HEK293T (cell line): ENCODE measurements around the gene HAO1.

Source experiments
- BHLHE40 ChIP-seq: fragments of 450-650 bp; IDR thresholded peaks from 2 replicates; pipeline ENCODE4 v1.6.1; 2016; ENCODE audit warnings: mild to moderate bottlenecking, moderate library complexity, borderline replicate concordance
- ELF4 ChIP-seq: fragments of 450-650 bp; IDR thresholded peaks from 2 replicates; pipeline ENCODE4 v1.6.1; 2017; ENCODE audit warnings: antibody characterized with exemption
- FOXK2 ChIP-seq: fragments of 450-650 bp; IDR thresholded peaks from 2 replicates; pipeline ENCODE4 v1.6.1; 2016; ENCODE audit warnings: mild to moderate bottlenecking
- HDGF ChIP-seq: fragments of 450-650 bp; IDR thresholded peaks from 2 replicates; pipeline ENCODE4 v1.6.1; 2017; ENCODE audit warnings: antibody characterized with exemption, borderline replicate concordance
- LEF1 ChIP-seq: fragments of 450-650 bp; IDR thresholded peaks from 2 replicates; pipeline ENCODE4 v1.6.1; 2017; ENCODE audit warnings: mild to moderate bottlenecking, borderline replicate concordance

DNA sequence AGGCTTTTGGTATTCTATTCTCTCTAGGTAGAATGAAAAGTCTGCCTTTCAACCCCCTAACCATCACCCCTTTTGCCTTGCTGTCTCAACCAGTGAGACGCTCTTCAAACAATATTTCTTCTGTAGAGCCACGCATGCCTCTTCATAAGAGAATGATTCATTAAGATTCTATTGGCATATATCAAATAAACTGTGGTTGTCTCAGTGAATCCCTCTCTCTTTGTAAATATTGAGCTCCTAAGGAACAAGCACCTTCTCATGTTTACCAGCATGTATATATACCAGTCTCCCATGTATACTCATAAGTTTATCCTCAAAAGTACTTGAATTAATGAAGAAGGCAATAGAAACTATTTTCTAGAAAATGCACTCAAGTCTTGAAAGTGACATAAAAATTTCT is 90.6 kb downstream of the HAO1 start:
- no peak for TF ChIP-seq ELF4
- no peak for TF ChIP-seq LEF1
- no peak for TF ChIP-seq BHLHE40
- no peak for TF ChIP-seq HDGF
- no peak for TF ChIP-seq FOXK2
